Measurements from ENCODE around the gene NEK9.

DNA sequence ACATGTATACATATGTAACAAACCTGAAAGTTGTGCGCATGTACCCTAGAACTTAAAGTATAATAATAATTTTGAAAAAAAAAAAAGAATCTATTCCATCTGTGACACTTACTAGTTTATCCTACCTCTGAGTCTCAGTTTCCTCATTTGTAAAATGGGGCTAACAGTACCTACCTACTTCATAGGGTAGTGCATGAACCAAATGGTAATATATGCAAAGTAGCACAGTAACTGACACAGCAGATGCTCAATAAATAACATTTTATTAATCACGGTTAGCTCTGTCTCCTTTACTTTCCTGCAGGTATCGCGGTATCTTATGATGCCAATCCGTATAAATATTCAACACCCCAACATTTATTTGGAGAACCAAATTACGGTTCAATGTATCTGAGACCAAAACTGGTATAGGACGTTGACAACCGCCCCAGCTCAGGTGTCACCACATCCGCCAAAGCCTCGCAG lies 48.9 kb upstream of the NEK9 start:
- TF ChIP-seq CTCF (IDR thresholded peaks at IDR 0.05) (no peak), EZH2 (IDR thresholded peaks at IDR 0.05; ENCODE audit: borderline replicate concordance, insufficient read depth, low read depth, low read length, poor library complexity, severe bottlenecking) (no peak)

All from B cell (primary cell).